Osteoblast (primary cell): ENCODE results near the gene SNRNP25. TPM values are rescaled to one million over a fixed set of nuclear protein-coding genes. Genes with fewer than 3 reads are reported as not detected.

Source experiments
- DNase-seq: peaks from one replicate; pipeline ENCODE4 v3.0.0; 2011; ENCODE audit warnings: low spot score, mixed read lengths; ENCODE audit not compliant: insufficient read length; ENCODE audit errors: missing footprints
- H2AFZ ChIP-seq: 2 replicates; pipeline ENCODE4 v1.6.0; 2011; ENCODE audit warnings: mild to moderate bottlenecking, low read length
- H3K27ac ChIP-seq: 2 replicates; pipeline ENCODE4 v1.5.1; 2011; ENCODE audit warnings: mild to moderate bottlenecking, low read depth, low read length, moderate library complexity
- H3K27me3 ChIP-seq: 2 replicates; pipeline ENCODE4 v1.6.0; 2012; ENCODE audit warnings: mild to moderate bottlenecking, control low read depth, inconsistent platforms, low read length, moderate library complexity; ENCODE audit not compliant: insufficient read depth
- H3K36me3 ChIP-seq: 2 replicates; pipeline ENCODE4 v1.5.1; 2011; ENCODE audit warnings: mild to moderate bottlenecking, low read length, control low read depth, moderate library complexity; ENCODE audit not compliant: insufficient read depth
- H3K4me1 ChIP-seq: 2 replicates; pipeline ENCODE4 v1.5.1; 2011; ENCODE audit warnings: mild to moderate bottlenecking, low read length, control low read depth, moderate library complexity; ENCODE audit not compliant: insufficient read depth
- H3K4me2 ChIP-seq: 2 replicates; pipeline ENCODE4 v1.6.0; 2011; ENCODE audit warnings: mild to moderate bottlenecking, low read length; ENCODE audit not compliant: insufficient read depth
- H3K4me3 ChIP-seq: fragments of 200-600 bp; sonication (generic); 3 replicates; pipeline ENCODE4 v1.5.1; 2012; ENCODE audit warnings: mild to moderate bottlenecking, low read length, inconsistent platforms; ENCODE audit not compliant: insufficient read depth
- H3K79me2 ChIP-seq: 2 replicates; pipeline ENCODE4 v1.6.0; 2012; ENCODE audit warnings: mild to moderate bottlenecking, low read length, control low read depth, inconsistent platforms; ENCODE audit not compliant: insufficient read depth
- H3K9me3 ChIP-seq: 2 replicates; pipeline ENCODE4 v1.5.1; 2011; ENCODE audit warnings: low read depth, low read length, control low read depth
- H4K20me1 ChIP-seq: 2 replicates; pipeline ENCODE4 v1.6.0; 2012; ENCODE audit warnings: mild to moderate bottlenecking, low read length, control low read depth; ENCODE audit not compliant: insufficient read depth
- CTCF ChIP-seq: IDR thresholded peaks from 2 replicates; pipeline ENCODE4 v1.5.1; 2011; ENCODE audit warnings: mild to moderate bottlenecking, low read depth, low read length, moderate library complexity; ENCODE audit errors: extremely low read depth
- total RNA-seq: library from RNA; depleted of rRNA; stranded (reverse); fragments of >200 nt; gene quantifications from 2 replicates; pipeline ENCODE4 v1.2.3, GENCODE V29; 2012

Gene SNRNP25
- total RNA-seq, 1 donor: 14.5 TPM

DNA sequence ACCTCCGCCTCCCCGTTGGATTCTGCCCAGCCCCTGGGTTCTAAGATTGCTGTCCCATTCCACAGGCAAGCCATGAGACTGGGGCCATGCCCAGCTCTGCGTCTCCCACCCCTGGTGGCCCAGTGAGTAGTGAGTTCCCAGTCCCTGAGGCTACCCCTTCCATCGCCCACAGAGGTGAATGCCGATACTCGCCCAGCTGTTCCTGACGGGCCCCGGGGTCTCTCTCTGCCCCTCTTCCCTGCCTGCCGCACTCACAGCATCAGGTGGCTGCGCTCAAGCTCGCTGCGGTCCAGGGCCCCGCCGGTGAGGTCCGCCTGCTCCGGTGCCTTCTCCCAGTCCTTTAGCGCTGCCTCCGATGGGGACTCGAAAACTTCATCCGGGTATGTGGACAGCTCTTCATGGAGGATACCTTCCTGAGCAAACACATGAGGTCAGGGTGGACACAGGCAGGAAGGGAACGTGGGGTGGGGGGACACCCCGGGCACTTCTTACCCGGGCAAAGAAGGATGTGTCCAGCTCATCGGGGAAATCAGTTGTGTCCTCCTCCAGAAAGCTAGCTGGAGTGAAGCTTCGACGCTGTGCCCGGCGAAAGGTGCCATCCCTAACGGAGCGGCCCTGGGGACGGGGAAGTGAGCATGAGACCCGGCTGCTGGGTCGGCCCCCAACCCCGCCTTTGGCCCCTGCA lies 8.8 kb downstream of the SNRNP25 start:
- DNase-seq: peak; percentile 85
- no peak for TF ChIP-seq CTCF
- Histone ChIP-seq H3K4me2 (no peak overlapping the region), H2AFZ (no peak overlapping the region), H3K27ac (no peak overlapping the region), H3K4me1 (no peaks in the 10 kb centered on the region), H3K79me2 (peaks cover 41% of the 10 kb centered on the region), H3K9me3 (no peaks in the 10 kb centered on the region), H3K4me3 (no peak overlapping the region), H3K27me3 (no peaks in the 10 kb centered on the region), H4K20me1 (peaks cover 46% of the 10 kb centered on the region), H3K36me3 (peaks cover 62% of the 10 kb centered on the region)

GRCh38 chr16:62968-63391 lies 9.4 kb downstream of the SNRNP25 start:
- no peak overlapping the region for H3K4me2 ChIP-seq
- DNase-seq: peak; percentile 69
- peaks cover 47% of the 10 kb centered on the region for H4K20me1 ChIP-seq
- H3K4me3 ChIP-seq: no peak overlapping the region
- H3K79me2 ChIP-seq: peaks cover 47% of the 10 kb centered on the region
- H3K27ac ChIP-seq: no peak overlapping the region
- H3K4me1 ChIP-seq: no peaks in the 10 kb centered on the region
- no peak for TF ChIP-seq CTCF
- H3K9me3 ChIP-seq: no peaks in the 10 kb centered on the region
- H3K27me3 ChIP-seq: no peaks in the 10 kb centered on the region
- H2AFZ ChIP-seq: no peak overlapping the region
- H3K36me3 ChIP-seq: peaks cover 59% of the 10 kb centered on the region

GRCh38 chr16:63466-63865 lies 9.8 kb downstream of the SNRNP25 start:
- TF ChIP-seq CTCF: no peak
- Histone ChIP-seq H3K4me1 (peaks cover 4% of the 10 kb centered on the region), H3K27me3 (no peaks in the 10 kb centered on the region), H3K36me3 (peaks cover 54% of the 10 kb centered on the region), H4K20me1 (peaks cover 48% of the 10 kb centered on the region), H2AFZ (no peak overlapping the region), H3K79me2 (peaks cover 50% of the 10 kb centered on the region), H3K27ac (no peak overlapping the region), H3K4me3 (no peak overlapping the region), H3K9me3 (no peaks in the 10 kb centered on the region), H3K4me2 (no peak overlapping the region)
- DNase-seq: peak; percentile 49

DNA sequence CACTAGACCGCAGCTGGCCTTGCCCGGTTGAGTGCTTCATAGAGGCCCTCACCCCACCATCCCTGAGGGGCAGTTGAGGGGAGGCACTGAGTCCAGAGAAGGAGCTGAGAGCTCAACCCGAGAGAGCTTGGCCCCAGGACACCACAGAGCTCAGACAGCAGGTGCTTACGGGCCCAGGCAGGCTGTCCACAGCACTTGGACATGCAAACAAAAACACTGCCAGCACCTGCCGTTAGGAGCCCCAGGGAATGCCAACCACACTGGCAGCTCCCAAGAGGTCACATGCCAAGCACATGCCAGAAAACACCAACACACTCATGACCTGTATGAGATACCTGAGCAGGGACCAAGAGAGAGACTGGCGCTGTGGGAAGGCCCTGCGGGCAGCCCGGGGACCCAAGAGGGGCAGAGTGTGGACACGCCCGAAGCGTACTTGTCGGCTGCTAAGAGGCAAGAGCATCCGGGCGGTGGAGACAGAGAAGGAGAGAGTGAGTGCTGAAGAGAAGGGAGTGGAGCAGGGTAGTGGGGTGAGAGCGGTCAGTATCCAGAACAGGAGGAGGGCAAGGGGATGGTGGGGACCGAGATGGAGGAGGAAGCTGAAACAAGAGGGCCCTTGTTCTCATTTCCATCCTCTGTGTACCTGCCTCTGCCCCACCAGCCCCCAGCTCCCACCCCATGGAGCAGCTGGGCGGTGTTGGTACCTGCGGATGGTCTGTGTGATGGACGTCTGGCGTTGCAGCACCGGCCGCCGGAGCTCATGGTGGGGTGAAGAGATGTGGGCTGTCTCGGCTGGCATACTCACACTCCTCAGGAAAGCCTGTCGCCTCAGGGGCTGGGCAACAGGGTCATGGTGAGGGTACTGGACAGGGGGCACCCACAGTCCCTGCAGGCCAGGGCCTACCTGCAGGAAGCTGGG lies 10.6 kb downstream of the SNRNP25 start:
- H3K27ac ChIP-seq: no peak overlapping the region
- peaks cover 58% of the 10 kb centered on the region for H3K79me2 ChIP-seq
- H3K9me3 ChIP-seq: no peaks in the 10 kb centered on the region
- no peak overlapping the region for H3K4me3 ChIP-seq
- H2AFZ ChIP-seq: no peak overlapping the region
- H3K4me1 ChIP-seq: peaks cover 9% of the 10 kb centered on the region
- peaks cover 47% of the 10 kb centered on the region for H3K36me3 ChIP-seq
- no peaks in the 10 kb centered on the region for H3K27me3 ChIP-seq
- peak; percentile 80 for DNase-seq
- H3K4me2 ChIP-seq: no peak overlapping the region
- TF ChIP-seq CTCF: no peak
- peaks cover 56% of the 10 kb centered on the region for H4K20me1 ChIP-seq
